ELF-1 (cell line): ENCODE results near the gene UBASH3B.

ENCODE experiments used
- DNase-seq: peaks from one replicate; pipeline ENCODE4 v3.0.0-alpha.2; 2016; ENCODE audit warnings: low read depth, low spot score

Gene UBASH3B

DNA sequence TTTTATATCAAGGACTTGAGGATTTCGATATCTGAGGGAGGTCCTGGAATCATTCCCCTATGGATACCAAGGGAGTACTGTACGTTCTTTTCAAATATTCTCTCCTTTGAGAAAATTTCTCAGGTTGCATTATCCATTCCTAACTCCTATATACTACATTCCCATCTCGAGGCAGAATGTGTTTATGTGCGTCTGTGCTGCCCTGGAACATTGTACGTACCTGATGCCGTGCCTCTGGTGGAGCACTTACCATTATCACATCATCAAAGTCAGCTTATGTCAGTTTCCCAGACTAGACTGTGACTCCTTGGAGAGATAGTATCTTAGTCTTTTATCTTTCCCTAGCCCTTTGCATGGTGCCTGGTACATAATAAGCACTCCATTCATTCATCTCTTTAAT lies 21.7 kb downstream of the UBASH3B start:
- DNase-seq, result no peak

DNA sequence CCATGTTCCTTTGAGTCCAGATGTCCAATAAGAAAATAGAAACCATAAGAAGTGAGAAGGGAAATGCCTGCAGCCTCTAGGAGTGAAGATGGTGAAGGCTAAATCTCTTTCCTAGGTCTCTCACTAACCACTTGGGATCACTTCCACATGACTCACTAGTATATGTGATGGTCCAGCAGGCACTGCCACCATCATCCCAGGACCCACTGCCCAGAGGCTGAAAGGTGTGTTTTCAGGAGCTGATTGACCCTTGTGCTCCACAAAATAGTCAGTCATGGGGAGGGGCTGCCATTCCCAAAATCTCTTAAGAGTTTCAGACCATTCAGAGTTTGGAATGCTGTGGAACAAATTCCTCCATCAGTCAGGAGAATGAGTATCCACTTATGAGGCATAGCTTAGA lies 22.9 kb downstream of the UBASH3B start:
- no peak for DNase-seq

DNA sequence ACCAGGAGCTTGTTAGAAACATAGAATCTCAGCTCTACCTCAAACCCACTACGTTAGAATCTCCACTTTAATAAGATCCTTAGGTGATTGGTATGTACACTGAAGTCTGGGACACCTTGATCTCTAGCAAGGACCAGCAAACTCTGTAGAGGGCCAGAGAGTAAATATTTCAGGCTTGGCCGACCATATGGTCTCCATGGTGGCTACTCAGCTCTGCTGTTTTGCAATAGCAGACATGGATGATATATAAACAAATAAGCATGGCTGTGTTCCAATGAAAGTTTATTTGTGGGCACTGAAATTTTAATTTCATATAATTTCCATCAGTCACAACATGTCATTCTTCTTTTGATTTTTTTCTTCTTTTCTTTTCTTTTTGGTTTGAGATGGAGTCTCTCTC lies 23.9 kb downstream of the UBASH3B start:
- DNase-seq, result no peak

DNA sequence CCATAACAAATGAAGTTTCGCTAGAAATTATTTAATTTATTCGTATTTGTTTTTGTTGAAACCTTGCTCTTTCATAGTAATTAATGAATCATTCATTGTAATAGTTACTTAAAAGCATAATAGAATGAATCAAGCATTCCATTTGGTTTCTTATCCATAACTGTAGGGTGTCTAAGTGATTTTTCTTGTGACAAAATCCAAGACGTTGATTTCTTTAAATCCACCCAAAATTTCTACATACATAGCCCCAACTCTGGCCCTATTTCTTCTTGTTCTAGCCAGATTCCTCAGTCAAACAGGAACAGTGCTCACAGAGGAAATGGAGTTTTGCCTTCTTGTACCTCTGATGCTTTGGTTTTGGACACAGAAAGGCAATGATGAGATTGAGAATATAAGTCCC lies 25.5 kb downstream of the UBASH3B start:
- DNase-seq, result no peak

DNA sequence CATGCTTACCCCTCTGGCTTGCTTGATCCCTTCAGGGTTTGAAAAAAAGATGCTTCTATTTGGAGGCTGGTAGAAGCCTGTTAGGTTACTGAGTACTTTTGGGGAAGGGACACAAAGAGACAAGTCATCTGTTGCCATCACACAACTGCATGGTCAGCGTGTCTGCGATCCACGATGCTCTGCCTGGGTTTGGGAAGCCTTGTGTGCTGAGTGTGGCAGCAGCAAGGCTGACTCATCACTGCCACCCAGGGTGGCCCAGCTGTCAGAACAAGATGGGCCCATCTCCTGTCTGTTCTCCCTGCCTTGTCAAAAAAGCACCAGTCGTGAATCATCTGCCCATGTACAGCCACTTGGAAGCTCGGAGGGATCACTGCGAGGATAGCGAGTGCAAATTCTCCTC lies 26.2 kb downstream of the UBASH3B start:
- DNase-seq, result no peak

DNA sequence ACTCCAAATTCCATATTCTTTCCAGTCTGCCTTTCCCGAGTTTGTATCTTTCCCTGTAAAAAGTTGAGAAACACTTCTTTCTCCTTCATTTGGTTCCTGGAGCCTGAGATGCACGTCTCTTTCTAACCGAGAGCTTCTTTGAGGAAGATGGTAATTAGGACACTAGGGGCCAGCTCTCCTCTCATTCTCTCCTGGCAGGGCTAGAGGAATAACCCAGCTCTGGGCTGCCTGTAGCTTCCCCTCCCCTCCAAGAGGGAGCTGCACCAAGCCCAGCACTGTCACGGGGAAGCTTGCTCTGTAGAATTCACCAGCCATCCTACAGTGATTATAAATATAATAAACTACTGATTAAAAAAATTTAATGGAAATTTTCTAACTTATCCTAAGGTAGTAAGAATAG lies 26.9 kb downstream of the UBASH3B start:
- DNase-seq, result no peak

DNA sequence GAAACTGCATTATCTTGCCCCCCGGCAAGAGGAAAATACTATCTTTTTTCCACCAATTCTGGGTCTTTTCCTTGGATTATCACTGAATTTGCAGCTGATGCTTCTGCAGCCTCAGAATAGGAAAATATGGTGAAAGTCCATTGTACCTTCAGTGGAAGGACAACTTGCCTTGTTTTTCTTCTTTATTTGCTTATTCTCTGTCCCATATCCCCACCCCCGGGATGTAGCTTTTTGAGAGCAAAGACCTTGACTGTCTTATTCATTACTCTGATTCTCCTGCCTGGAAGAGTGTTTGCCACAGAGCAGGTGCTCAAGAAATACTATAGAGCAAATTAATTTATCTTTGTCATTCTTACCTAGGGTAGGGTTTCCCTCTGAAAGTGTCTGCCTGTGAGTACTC lies 29.5 kb downstream of the UBASH3B start:
- no peak for DNase-seq

DNA sequence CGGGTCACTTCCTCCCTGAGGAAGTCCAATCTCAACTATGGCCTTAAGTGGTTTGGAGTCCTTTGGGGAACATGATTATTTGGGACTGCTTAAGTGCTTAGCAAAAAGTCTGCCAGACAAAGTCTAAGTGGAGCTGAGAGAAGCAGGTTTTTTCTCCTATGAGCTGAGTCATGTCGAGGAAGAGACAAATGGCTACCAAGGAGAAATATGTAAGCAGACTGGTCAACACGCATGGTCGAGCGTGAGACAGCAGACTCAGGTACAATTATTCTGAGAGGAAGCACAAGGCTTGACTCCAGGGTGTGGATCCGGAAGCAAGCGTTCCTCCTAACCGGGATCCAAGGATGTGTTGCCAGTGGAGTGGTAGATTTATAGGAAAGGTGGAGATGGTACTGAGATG lies 30.6 kb downstream of the UBASH3B start:
- DNase-seq, result no peak

DNA sequence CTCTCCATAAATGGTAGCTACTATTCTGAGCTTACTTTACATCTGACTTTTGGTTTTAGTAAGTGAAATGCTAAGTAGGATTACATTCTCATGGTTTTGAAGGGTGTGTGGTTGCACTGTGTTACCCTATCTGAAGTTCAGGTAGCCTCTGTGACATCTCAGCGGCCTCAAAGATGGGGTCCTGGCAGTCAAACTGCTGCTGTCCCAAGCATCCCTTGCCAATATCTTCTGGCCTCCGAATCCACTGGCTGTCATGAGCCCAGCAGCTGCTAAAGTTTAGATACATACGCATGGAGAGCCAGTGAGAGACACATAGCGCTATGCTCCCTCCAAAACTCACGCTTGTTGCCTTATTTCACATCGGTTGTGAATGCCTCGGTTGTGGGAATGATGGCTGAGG lies 34.9 kb downstream of the UBASH3B start:
- no peak for DNase-seq

DNA sequence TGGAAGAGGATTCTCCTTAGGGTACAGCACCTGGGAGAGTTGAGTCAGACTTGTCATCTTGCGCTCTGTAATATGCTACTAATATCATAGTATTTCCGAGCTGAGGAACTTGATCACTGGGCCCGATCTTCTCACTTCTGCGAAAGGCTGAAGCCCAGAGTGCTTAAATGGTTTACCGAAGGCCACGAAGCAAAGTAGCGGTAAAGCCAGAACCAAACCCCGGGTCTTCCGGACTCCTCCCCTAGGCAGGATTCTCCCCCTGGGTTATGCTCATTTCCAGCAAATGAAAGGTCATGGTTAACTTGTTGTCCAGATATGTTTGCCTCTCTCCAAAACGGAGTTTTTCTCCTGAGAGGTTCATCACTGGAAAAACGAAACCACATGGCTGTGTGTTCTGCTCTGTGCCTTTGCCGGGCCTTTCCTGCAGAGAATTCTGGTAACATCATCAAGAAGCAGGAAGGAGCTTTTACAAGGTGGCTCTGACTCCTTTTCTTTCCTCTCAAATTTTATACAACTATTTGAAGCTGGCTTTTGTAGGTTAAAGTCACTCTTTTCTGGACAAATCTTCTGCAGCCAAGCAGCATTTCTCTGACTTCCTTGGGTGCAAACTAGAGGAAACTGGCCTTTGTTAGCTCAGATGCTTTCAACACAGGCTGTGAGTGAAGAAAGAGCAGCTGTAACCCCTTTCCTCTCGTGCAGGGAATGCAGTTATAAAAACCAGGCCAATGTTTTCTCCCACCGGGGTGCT lies 35.5 kb downstream of the UBASH3B start:
- DNase-seq, result no peak

DNA sequence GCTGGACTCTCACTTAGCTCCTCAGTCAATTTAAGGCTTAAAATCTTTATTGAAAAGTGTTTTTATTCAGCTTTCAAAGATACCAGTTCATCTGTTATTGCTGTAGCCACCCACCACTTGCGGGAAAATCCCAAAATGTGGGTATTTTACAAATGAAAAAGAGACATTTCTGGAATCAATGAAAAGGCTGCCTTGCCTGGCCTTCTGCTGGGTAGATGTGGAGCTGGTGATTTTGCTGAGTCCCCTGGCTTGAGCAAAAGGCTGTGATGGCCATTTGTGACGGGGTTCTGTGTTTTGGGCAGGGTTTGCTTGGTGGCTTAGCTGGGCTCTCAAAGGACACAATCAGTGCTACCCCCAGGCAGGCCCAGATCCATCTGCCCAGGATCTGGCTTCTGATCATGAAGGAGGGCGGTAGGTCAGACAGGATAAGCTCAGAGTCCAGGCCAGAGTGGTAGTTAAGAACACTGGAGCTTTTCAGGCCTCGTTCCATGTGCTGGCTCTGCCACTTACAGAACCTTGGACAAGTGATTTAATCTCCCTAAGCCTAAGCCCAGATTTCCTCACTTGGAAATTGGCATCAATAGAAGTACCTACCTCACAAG lies 36.1 kb downstream of the UBASH3B start:
- peak; percentile 57 for DNase-seq

DNA sequence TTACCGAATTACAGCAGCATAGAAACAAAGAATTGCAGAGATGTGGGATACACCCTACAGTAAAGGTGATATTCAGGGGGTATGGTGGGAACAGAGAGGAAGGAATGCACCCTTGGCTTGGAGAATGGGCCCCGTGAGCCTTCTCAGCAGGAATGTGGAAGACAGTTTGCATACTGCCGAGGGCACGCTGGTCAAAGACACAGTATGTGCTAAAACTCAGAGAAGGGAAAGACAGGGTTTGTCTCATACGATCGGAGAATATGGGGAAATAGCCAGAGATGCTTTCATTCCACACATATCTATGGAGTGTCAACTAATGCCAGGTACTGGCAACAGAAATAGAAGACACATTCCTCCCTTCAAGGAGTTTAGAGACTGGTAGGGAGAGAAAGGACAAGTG lies 36.9 kb downstream of the UBASH3B start:
- DNase-seq, result peak; percentile 42

DNA sequence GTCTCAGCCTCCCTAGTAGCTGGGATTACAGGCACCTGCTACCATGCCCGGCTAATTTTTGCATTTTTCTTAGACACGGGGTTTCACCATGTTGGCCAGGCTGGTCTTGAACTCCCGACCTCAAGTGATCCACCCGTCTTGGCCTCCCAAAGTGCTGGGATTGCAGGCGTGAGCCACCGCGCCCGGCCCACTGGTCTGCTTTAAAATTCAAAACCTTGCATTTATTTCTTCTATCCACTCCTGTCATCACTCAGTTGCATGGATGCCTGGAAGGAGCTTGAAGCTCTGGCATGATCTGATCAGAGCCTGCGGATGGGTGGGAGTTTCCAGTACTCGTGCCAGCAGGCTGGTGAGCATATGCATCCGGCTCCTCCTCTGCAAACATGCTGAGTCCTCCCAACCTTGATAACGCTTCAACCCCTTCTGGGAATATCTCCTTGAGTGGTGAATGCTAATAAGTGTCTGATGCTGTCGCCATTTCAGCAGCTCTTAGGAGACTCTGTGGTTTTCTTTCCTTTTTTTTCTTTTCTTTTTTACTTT lies 39.6 kb downstream of the UBASH3B start:
- DNase-seq, result no peak

DNA sequence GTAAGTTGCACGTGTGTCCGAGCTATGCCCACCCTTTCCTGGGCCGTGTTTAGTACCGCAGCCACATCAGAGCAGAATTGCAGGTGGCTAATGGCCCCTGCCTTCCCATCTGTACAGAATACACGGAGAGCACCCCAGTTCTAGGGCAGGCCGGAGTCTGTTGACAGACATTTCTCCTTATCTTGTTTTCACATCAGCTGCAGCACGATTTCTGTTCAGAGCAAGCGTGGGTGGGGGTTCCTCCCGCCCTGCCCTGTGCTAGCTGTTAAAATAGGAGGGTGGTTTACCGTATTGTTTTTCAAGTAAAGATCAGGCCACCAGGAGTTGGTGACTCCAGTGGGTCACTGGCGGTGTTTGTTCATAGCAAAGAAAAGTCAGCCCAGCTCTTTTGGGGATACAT lies 41.1 kb downstream of the UBASH3B start:
- no peak for DNase-seq

DNA sequence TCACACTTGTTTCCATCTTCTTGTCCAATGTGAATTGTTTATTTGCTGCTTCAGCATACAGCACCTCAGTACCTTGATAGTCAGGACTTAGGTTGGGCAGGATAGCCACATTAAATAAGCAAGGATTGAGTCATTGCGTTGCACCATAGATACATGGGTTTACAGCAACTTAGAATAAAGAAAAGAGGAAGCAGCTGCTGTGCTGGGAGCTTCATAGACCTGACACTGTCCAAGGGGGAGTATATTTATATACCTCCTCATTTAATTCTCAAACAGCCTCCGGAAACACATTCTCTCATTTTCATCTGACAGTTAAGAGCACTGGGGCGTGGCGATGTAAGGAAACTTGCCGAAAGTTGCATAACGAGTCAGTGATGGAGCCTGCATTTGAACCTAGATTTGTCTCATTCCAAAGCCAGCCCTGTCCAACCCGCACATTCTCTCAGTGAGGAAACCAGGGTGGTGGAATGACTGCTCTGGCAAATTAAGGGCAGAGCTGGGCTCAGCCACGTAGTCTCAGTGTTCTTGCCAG lies 42.2 kb downstream of the UBASH3B start:
- no peak for DNase-seq

DNA sequence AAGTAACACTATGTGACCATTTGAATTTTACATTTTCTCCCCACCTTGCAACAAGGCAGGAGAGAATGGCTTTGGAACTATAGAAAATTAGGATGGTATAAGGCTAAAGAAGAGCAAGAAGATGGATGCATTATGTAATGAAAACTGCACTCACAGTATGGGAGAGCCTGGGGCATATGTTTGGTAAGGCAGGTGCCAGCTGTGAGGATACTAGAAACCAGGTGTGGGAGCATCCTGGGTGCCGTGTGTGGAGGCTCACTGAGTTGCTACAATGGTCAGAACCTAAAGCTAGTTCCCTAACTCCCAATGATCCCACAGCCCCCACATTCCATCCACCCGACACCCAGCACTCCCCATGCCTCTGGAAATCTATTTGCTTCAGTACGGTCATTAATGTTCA lies 42.9 kb downstream of the UBASH3B start:
- no peak for DNase-seq

DNA sequence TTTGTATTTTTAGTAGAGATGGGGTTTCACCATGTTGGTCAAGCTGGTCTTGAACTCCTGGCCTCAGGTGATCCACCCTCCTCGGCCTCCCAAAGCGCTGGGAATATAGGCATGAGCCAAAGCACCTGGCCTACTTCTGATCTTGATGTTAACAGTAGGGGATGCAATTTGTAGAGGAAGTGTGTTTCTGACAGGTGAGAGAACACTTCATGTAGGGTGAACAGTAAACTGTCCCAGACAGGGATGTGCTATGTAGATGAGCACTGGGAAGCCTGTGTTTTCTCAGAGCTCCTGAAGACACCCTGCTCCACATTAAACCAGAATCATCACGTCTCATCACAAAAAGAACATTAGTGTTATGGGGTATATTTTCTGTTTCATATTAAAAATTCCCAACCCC lies 45.1 kb downstream of the UBASH3B start:
- DNase-seq, result no peak

DNA sequence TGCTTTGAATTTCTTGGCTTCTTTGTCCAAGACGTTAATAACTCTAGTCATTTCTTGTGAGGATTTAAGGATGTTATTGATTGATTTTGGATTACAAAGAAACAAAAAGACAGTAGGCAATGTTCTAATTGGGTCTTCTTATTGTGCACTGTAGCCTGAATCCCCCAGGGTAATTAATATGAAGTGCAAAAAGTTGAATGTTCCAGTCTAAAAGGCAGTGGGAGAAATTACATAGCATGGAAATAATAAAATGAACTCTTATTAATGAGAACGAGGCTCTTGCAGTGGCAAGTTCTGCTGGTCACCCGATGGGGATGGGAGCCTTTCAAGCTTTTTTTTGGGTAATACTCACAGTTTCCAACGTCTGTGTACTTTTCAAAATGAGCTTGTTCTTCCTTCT lies 45.6 kb downstream of the UBASH3B start:
- no peak for DNase-seq

DNA sequence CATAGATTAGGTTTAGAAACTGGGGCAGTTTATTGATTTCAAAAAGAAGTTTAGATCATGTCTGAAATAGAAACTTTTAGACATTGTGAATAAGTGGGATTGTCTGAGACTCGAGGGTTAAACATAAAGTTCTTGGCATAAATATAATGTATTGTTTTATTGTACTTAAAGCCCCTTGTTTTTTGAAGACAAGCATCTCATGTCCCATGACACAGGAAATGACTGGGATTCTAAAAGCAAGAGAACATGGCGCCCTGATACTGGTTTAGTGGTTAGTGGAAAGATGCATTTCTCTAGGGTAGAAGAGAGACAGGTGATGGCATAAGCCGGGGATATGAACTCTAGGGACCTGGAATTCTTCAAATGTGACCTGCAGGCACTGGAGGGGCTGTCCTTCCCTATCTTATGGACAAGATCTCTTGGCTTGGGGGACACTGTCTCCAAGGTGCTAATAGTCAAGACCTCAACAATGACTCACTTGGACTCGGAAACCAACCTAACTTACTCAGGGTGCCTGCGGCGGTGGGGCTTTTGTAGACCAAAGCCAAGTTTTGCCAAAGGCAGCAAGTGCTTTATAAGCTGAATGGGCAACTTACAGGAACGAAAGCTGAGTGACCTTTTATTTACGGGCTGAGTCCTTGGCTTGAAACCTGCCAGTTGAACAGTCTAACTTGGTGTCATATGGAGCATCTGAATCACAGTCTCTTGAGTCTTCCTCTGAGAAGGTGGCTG lies 48.2 kb downstream of the UBASH3B start:
- DNase-seq, result no peak

DNA sequence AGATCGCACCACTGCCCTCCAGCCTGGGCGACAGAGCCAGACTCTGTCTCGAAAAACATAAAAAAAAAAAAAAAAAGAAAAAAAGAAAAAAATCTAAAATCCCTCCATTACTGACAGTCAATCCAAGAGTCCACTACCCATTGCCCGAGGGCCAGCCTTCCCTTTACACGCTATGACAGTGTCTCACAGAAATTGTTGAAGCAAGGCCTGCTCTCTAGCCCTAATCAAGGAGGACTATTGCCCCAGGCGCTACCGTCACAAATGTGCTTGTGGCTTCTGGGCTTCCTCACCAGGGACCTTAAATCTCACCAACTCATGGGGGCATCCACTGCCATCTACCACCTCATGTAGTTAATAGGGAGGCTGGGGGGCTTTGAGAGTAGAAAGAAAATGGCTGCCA lies 49.9 kb downstream of the UBASH3B start:
- no peak for DNase-seq

DNA sequence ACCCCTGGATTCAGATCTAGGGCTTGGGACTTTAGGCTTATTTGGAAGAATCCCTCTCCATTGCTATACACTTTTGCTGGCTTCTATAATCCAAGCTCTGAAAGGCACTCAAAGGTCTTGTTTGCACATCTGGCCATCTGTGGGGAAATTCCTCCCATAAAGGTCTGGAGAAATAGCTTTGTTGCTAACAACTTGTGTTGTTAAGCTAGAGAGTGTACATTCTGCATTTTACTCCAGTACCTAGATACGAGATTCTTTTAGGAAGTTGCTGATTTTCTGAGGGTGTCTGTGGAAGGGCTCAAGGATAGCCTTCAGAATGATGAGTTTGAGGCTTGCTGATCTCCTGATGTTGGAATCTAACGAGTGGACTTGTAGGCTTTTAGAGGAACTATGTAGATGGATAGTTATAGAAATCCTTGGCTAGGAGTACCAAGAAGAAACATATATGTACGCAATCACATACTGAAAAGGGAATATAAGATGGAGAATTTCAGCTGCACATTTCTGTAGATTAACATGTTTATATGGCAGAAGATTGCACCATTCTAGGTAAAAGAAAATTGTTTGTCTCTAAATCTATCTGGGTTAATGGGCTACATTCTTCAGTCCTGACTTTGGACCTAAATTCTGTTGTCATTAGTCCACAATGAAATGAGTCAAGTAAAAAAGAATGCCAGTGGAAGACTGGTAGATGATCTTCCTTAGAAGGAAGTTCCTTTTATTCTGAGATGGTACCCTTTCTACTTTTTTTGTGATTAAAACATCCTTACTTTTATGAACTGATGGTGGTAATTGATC lies 51.0 kb downstream of the UBASH3B start:
- no peak for DNase-seq

DNA sequence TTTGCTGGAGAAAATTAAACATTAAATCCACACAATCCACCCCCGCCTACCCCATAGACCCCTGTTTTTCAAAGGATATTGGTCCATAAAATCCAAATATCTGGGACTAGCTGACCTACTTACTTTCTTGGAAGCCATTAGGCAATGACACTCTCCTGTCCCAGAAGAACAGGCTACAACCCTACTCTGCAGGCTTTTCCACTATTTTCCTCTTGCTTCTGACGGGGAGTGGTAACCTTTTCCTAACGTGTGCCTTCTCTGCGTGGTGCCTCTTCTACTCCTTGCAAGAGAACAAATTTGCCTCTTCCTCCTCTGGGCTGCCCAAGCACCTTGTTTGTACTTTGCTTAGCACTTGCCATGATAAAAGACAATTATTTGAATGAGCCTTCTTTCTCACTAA lies 51.6 kb downstream of the UBASH3B start:
- no peak for DNase-seq
